Heart left ventricle (tissue), 16 donors: ENCODE results near the gene RAVER1. TPM values are rescaled to one million over a fixed set of nuclear protein-coding genes. Genes with fewer than 3 reads are reported as not detected.
A peak's percentile ranks its signal among the peaks of the same experiment; 100 is the strongest.

Experiments used
- ATAC-seq, 4 donors: fragments of 200-7000 bp; cut with Tn5 transposase; one replicate each; pipeline ENCODE4 v1.9.1; 2020 to 2022; ENCODE audit warnings: moderate library complexity in 4 of 4, mild to moderate bottlenecking in 3 of 4, moderate number of reproducible peaks in 1 of 4
- DNase-seq, 5 donors: peaks; one replicate each; pipeline ENCODE4 v3.0.0-alpha.2; 2020
- H3K27ac ChIP-seq, 12 donors: fragments of 200-600 bp; sonication (generic) in 4 of 12; one replicate each; pipeline versions ENCODE4 v1.5.0 to v1.8.0; 2016 to 2022; ENCODE audit warnings: mild to moderate bottlenecking in 2 of 12
- H3K27me3 ChIP-seq, 9 donors: fragments of 200-600 bp; sonication (generic) in 2 of 9; one replicate each; pipeline versions ENCODE4 v1.5.1 to v1.8.0; 2016 to 2022; ENCODE audit warnings: mild to moderate bottlenecking in 3 of 9
- H3K36me3 ChIP-seq, 9 donors: fragments of 200-600 bp; sonication (generic) in 2 of 9; one replicate each; pipeline versions ENCODE4 v1.5.0 to v1.8.0; 2018 to 2022; ENCODE audit warnings: mild to moderate bottlenecking in 2 of 9
- H3K4me1 ChIP-seq, 12 donors: fragments of 200-600 bp; sonication (generic) in 4 of 12; one replicate each; pipeline versions ENCODE4 v1.5.0 to v1.8.0; 2016 to 2022; ENCODE audit warnings: mild to moderate bottlenecking in 3 of 12
- H3K4me3 ChIP-seq, 12 donors: fragments of 200-600 bp; sonication (generic) in 4 of 12; one replicate each; pipeline versions ENCODE4 v1.5.0 to v1.8.0; 2017 to 2022; ENCODE audit warnings: mild to moderate bottlenecking in 9 of 12, moderate library complexity in 4 of 12
- H3K9me3 ChIP-seq, 12 donors: fragments of 200-600 bp; sonication (generic) in 4 of 12; one replicate each; pipeline versions ENCODE4 v1.5.0 to v1.8.0; 2016 to 2022; ENCODE audit warnings: mild to moderate bottlenecking in 1 of 12
- CTCF ChIP-seq, 12 donors: fragments of 200-600 bp; sonication (generic) in 4 of 12; IDR thresholded peaks; one replicate each; pipeline versions ENCODE4 v1.5.0 to v1.8.0; 2018 to 2022; ENCODE audit warnings: antibody characterized with exemption in 12 of 12, mild to moderate bottlenecking in 5 of 12
- POLR2A ChIP-seq, 2 donors: fragments of 450-650 bp; IDR thresholded peaks; one replicate each; pipeline ENCODE4 v1.6.1; 2017; ENCODE audit warnings: antibody characterized with exemption in 2 of 2, mild to moderate bottlenecking in 2 of 2, moderate library complexity in 2 of 2
- WGBS, 4 donors: extraction: QIAGEN DNeasy Blood & Tissue Kit in 2 of 4; methylation state at CpG; one replicate each; pipeline versions ENCODE4 v1.1.5 to v1.1.7; 2013 to 2018; 5-methylcytosine and 5-hydroxymethylcytosine counted together
- intact Hi-C, 10 donors: fragments of 100-400 bp; cut with DNase I; formaldehyde crosslinking; loops; one replicate each; pipeline versions ENCODE4 v1.11.1 to v1.14.2; 2022
- polyA plus RNA-seq, 2 donors: library from polyadenylated mRNA; stranded (reverse); fragments of 200-250 nt; gene quantifications; one replicate each; pipeline ENCODE4 v1.2.3, GENCODE V29; 2013
- total RNA-seq, 9 donors: library from RNA; depleted of rRNA in 2 of 9; stranded (reverse); fragments of >200 nt in 2 of 9; fragmentation: NEBNext Ultra II Directional in 3 of 9; extraction: Animal tissue kit (Norgen Biotek cat#: 25700) in 3 of 9; gene quantifications; one replicate each; pipeline versions ENCODE4 v1.1.0 to v1.2.4, GENCODE V29; 2016 to 2023
- donor health status: ischemic (EF 13 %, LVEDD 7.1; RV severe dilation, severe dysfunction).
- donor health status: healthy with polysubstance abuse.
- donor health status: DM: no; HTN: yes; CAD: no.
- donor health status: DM: no; HTN: no; CAD: no.
- donor health status: ischemic (EF 25% LVEDD 6.9; RV normal size, moderate dysfunction).
- donor health status: ischemic (EF 25% LVEDD 5.7; RV mildly dilated, moderate dysfunction).
- donor health status: healthy.
- donor health status: DM: yes; HTN: yes; CAD: no.
- donor health status: ischemic (EF 35%, LVEDD 5.7; RV mildly dilated, moderate dysfunction).
- donor health status: nonischemic (EF 11% LVEDD 7.7; RV severe dilation, severe dysfunction).
- donor health status: DM: yes; HTN: yes; CAD: no.
- donor health status: PGD.
- donor health status: ischemic (EF 29% LVEDD 5.4; RV normal size, mild dysfunction).
- donor health status: nonischemic (EF 23%, LVEDD 6.1; RV moderate dilation, normal function).

Gene RAVER1
- total and polyA plus RNA-seq, 11 donors, result 5.9 to 22.5 (median 14.0) TPM

- H3K9me3 ChIP-seq, result no peaks in the 10 kb centered on the region
- H3K36me3 ChIP-seq, result peaks cover 0 to 25% (median 21%) of the 10 kb centered on the region in 9 donors
- no peak overlapping the region for H3K27ac ChIP-seq
- intact Hi-C loops, result loop anchor here in 1 of 10 donors (5.0 kb wide), 1 partner anchor 44 kb away; the partner anchor contains the start of gene RAVER1
- H3K4me1 ChIP-seq, result peaks cover 5 to 92% (median 61%) of the 10 kb centered on the region in 12 donors
- peaks cover 24 to 71% (median 60%) of the 10 kb centered on the region in 9 donors for H3K27me3 ChIP-seq
- no peak for ATAC-seq
- DNase-seq, result no peak
- no peak for TF ChIP-seq POLR2A (IDR thresholded peaks at IDR 0.05)
- no peak for TF ChIP-seq CTCF (IDR thresholded peaks at IDR 0.05)
- peak overlapping the region in 8 of 12 donors; percentile 21 to 60 (median 35) for H3K4me3 ChIP-seq
- 8 to 13% (median 11%) methylated on average over 18 to 23 of the region's 23 CpGs for WGBS, 4 donors
Measured at GRCh38 chr19:10288662-10289166, 44.6 kb downstream of the RAVER1 start.

- DNase-seq (peak; percentile 84 to 92 (median 85)), ATAC-seq (peak; percentile 70 to 85 (median 71))
- intact Hi-C loops, result loop anchor here in 1 of 10 donors (5.0 kb wide), 1 partner anchor 45 kb away; the partner anchor contains the start of gene RAVER1
- no peaks in the 10 kb centered on the region for H3K9me3 ChIP-seq
- peak within 1 kb of the TSS in 10 of 12 donors; percentile 14 to 76 (median 50) for H3K27ac ChIP-seq
- peaks cover 0 to 41% (median 27%) of the 10 kb centered on the region in 9 donors for H3K36me3 ChIP-seq
- peaks cover 12 to 55% (median 44%) of the 10 kb centered on the region in 9 donors for H3K27me3 ChIP-seq
- no peak for TF ChIP-seq CTCF (IDR thresholded peaks at IDR 0.05)
- TF ChIP-seq POLR2A (IDR thresholded peaks at IDR 0.05), result no peak
- 2 to 4% (median 3%) methylated on average over 43 to 59 of the region's 59 CpGs for WGBS, 4 donors
- H3K4me1 ChIP-seq, result peaks cover 4 to 76% (median 54%) of the 10 kb centered on the region in 12 donors
- H3K4me3 ChIP-seq, result peak within 1 kb of the TSS in 9 of 12 donors; percentile 28 to 45 (median 39)
Measured at GRCh38 chr19:10286803-10287737, 46.3 kb downstream of the RAVER1 start, which contains the start of gene ICAM4. Gene ICAM4, plus strand, starts transcription at chr19:10286955. Its CDS starts 58 bp downstream, at chr19:10287013.

GRCh38 chr19:10285393-10285792 lies 47.9 kb downstream of the RAVER1 start:
- intact Hi-C loops, result loop anchor here in 1 of 10 donors (5.0 kb wide), 1 partner anchor 47 kb away; the partner anchor contains the start of gene RAVER1
- ATAC-seq (no peak), DNase-seq (no peak)
- Histone ChIP-seq H3K27me3 (peaks cover 10 to 38% (median 28%) of the 10 kb centered on the region in 9 donors), H3K9me3 (no peaks in the 10 kb centered on the region), H3K4me1 (peaks cover 0 to 59% (median 38%) of the 10 kb centered on the region in 12 donors), H3K36me3 (peaks cover 0 to 58% (median 27%) of the 10 kb centered on the region in 9 donors), H3K4me3 (no peak overlapping the region), H3K27ac (peak overlapping the region in 1 of 12 donors; percentile 66)
- WGBS, 4 donors, result 93 to 100% (median 97%) methylated on average over 4 of the region's 4 CpGs
- TF ChIP-seq POLR2A (IDR thresholded peaks at IDR 0.05) (no peak), CTCF (IDR thresholded peaks at IDR 0.05) (no peak)
